NCI-H2171 treated with DMSO at 0.1 percent for 48 hours (cell line): ENCODE results near the gene ITK.
"Not testable (repeated sequence)": the region's sequence is repeated elsewhere in the genome, so short reads cannot be mapped to it uniquely, and the experiment has no call there.

ENCODE experiments used
- DNase-seq: peaks from one replicate; lab custom pipeline; 2025; lab: John Stamatoyannopoulos, UW

The ITK gene

DNA sequence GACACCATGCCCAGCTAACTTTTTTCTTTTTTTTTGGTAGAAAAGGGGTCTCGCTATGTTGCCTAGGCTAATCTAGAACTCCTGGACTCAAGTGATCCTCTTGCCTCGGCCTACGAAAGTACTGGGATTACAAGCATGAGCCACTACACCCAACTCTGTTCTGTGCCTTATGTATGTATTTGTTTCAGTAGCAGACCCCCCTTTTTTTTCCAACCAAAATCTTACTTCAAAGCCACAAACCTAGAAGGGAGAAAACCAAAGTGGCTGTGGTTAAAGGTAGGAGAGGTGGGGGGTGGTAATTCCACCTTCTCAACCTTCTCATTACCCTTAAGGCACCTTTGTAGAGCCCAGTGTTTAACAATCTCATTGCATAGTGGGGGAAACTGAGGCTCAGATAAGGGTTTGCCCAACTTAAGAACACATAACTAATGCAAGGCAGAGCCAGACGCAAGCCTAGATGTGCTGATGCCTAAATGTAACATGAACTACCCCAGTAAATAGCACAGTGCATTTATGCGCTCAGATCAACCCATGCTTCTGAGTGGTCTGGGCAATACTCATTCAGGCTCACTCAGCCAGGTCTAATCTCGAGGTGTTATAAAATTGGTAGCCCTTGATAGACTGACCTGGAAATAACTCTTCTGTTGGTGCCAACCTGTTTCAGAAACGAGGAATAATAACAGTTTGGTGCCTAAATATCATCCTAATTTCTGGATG, 33.0 kb downstream of the ITK start:
- no peak for DNase-seq

DNA sequence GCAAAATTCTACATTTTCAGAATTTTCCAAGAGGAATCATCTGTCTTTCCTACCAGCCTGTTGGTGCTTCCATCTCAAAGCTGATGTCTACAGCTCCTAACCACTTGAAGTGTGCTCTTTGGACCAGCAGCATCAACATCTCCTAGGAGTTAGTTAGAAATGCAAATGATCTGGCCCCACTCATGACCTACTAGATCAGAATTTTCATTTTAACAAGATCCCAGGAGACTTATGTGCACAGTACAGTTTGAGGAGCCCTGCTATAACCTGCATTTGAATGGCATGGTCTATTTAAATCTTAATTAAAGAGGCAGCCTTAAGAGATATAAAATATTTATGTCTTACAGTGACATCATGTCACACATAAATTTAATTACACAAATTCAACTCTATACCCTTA, 33.8 kb downstream of the ITK start:
- DNase-seq = no peak

DNA sequence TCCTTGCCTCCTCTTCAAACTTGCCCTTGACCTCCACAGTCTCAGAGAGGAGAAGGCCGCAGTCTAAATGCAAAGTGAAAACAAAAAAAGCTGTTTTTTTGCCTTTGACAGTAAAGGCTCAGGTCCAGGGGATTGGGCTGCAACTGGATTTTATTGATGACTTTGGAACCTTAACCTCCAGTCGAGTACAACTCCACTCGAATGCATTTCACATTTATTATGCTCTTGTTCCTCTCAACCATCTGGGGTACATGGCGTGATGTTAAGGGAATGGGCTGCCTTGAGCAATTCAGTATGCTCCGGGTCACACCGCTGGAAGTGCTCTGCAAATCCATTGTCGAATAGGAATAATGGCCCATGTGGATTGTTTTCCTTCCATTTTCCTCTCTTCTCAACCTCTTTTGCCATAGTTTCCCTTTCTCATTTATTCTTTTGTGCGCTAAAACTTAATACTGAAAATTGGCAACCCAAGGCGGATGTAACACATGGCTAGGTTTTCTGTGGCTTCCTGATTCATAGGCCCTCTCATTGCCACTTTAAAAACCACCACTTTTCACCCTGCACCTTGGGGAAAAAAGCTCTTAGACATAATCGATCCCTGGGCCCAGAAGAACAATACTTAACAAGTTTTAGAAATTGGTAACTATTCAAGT, 34.3 kb downstream of the ITK start:
- DNase-seq = no peak

DNA sequence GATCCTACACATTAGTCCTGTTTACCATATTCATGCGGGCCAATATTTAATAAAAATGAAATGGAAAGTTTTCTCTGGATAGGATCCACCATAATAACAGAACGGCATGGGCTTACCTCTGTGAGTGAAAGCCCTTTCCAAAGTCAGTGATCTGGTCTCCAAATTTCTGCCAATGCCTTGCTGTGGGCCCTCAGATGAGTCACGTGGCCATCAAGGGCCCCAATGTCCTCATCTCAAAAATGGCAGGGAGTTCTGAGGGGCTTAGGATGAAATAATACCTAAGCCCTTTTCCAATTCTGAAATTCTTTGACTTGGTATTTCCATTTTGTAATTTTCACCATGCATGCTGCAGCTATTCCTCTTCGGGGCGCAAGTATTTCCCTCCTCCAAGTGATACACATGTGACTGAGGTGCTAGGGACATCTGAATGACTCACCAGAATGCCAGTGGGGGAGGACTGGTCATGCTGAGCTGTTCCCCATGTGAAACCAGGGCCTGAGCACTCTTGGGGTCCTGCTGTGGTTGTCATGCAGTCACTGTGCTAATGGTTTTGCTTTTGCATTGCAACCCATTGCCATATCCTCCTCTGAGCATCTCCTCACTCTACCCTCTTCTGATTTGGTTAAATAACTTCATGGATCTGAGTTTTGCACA, 35.0 kb downstream of the ITK start:
- DNase-seq = no peak

DNA sequence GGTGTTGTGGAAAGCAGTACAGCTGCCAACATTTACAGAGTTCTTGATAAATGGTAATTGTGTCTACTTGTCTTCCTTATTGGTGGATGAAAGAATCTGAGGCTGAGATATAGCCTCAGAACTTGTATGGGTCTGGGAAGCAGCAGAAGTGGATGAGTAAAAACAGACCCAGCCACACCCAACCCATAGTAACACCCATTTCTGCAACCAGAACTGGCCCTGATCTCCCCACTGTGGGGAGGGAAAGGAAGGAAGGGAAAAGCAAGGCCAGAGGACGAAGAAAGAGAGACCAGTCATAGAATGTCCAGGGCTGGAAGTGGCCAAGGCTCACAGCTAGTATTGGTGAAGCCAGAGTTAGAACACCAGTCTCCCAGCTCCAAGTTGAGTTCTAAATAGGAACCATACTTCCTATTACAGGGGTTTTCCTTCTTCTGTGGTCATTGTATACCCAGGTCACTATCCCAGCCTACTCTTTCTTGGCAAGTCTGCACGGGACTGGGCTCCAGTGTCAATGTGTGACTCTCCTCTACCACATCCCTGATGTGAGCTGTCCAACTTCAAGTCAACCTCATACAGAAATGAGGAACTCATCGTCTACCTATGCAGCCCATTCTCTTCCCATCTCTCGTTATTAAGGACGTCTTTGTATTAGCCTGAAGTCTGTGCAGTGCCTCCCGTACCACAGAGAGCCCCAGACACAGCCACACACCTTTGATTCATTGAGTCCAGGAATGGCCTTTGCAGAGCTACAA, 35.9 kb downstream of the ITK start:
- DNase-seq = no peak

DNA sequence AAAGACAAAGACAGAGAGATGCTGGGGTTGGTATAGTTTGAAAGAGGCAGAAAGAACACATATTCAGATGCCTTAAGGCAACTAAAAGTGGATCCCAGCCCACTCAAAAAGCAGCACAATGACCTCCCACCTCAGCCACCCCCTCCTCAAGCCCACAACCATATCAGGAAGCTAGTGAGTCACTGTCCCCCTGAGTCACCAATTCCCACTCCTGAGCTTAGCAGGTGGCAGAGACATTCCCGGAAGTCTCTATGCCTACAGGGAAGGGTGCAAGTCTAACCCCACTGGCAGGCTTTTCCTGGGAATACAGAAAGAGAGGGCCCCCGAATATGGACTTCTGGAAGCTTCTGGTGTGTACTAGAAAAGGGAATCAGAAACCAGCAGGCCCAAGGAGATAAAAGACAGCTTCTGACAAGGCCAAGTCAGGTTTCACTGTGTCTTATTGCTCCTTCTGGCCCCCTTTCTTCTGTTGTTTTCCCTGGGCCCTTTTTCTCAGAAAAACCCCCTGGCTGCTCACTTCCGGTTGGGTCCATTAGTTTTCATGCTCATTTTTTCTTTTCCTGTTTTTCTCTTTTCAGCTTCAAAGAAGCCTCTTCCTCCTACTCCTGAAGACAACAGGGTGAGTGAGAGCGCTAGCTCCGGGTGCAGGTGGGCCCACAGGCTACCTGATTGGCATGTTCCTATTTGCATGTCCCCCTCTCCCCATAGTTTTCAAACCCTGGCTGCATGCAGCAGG, 36.8 kb downstream of the ITK start:
- no peak for DNase-seq

DNA sequence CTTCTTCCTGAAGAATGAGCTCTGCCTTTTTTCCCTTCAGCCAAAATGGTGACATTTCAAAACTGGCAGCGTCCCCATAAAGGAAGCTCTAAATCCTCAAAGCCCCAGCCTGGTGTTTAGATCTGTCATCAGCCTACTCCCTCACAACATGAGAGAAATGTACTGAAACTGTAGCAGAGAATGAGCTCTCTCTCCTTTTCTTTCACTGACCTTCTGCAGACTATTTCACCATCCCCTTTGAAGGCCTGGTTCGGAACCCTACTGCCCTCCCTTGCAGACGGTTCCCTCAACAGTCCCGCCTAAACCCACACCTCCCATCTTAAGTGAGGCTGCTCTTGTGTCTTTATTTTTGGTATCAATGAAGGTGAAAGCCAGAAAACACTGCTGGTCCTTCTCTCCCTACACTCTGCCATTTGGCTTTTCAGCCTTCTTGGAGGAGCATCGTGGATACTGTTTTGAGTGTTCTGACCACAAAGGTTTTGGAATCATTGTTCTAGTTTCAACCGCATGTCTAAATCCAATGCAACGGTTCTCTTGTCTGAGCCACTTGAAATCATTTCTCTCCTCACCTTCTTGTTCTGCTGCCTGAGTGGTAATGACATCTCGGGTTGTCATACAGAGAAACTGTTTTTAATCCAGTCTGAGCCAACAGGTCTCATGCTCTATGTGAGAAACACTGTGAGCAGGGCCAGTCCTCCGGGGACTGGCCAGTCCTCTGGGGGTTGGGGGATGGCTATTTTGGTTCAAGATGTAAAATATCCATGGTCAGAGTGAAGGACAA, 39.0 kb downstream of the ITK start:
- DNase-seq = no peak

DNA sequence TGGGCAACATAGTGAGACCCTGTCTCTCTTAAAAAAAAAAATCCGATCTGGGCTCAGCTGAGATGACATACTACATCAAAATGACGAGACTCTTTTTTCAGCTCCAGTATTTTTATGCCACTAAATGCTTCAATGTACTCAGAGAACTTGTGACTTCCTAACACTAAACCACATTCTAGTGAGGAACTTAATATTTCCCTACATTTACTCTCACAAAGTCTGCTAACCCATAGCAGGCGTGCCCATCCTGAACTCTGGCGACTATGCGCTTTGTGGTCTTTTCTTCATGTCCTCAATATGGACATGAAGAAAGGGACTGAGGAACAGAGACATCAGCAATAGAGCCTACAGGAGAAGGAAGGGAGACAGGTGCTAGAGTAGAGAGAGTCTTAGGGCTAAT, 41.3 kb downstream of the ITK start:
- no peak for DNase-seq

DNA sequence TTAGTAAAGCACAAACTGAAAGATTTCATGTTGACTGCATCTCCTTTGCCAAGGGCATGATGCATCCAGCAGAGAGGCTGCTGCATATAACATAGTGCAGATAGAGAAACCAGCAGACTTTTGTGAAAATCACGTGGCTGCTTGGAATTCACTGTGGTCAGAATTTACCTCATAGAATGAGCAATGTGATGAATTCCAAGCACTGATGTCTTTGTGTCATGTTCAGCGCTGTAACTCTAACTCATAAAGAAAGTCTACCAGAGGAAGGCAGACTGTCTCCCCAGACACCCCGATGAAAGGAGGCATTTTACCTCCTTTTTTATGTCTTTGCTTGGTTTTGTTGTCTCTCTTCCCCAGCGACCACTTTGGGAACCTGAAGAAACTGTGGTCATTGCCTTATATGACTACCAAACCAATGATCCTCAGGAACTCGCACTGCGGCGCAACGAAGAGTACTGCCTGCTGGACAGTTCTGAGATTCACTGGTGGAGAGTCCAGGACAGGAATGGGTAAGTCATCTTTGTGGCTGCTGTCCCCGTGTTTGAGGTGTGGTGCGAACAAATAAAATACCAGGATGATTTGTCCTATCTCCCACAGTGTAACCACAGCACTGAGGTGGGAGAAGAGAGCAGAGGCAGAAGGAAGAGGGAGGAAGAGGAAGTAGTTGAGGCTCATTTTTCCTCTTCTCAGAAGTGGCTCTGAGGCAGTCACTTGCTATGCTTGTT, 42.0 kb downstream of the ITK start:
- DNase-seq = no peak

DNA sequence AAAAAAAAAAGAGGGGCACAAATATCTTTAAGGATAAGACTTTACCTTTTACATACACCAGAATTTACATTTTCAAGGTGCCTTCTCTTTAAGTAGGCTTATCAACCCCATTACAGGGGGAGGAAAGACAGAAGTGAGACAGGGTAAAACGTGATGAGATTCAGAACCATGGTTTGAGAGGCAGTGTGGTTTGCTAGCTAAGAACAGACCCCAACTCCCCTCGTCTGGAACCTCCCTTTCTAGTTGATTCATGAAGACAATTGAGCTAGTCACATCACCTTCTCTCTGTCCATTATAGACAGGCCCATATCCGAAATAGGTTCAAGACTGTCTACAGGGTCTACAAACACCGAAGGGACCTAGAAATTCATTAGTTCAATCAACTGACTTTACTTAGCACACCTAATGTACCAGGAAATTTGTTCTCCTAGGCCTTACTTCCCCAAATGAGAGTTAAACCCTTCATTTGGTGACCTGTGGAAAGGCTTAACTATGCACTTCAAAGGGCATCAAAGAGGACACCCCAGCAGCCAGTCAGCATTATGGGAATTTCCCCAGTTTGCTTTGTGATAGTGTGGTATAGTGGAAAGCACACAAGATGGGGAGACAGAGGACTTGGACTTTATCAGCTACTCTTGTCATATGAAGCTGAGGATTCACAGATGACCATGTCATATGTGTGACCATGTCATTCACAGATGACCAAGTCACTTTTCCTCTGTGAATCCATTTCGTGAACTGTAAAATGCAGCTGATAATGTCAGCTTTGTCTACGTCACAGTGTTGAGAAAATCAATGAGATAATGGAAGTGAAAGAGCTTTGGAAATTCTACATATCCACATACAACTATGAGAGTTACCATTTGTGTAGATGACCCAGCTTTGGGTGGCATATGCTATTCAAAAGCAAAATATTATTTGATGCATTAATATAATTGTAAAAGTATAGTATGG, 45.1 kb downstream of the ITK start:
- no peak for DNase-seq

DNA sequence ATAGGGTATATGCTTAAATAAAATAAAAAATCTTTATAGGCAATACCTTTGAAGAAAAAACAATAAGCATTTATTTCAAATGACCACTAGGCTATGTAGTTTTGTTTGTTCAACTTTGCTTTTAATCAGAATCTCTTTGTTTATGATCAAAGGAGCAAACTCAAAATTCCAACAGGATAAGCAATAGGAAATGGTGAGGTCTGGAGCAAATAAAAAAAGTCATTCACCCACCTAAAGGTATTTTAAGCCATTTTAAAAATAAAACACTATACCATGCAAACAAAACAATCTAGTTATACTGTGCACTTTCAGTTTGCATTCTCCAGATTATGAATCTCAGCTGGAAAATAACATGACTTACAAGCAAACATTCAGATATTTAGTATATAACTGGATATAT, 50.0 kb downstream of the ITK start:
- no peak for DNase-seq

DNA sequence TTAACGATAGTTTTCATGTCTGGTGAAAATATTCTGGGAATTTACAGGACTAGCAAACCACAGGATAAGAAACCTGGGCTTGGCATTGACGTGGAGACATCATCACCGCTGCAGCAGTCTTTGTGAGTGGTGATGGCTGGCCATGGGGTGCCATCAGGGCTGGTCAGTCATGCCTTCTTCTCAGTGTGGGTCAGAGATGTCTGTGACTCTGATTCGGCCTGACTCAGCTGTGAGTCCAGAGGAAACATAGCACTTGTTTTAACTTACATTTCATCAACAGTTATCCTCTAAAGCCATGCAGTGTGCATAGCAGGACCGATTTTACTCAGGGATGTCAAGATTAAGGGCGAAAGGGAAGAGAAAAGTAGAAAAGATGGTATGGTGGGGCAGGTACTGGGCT, 52.1 kb downstream of the ITK start:
- no peak for DNase-seq

DNA sequence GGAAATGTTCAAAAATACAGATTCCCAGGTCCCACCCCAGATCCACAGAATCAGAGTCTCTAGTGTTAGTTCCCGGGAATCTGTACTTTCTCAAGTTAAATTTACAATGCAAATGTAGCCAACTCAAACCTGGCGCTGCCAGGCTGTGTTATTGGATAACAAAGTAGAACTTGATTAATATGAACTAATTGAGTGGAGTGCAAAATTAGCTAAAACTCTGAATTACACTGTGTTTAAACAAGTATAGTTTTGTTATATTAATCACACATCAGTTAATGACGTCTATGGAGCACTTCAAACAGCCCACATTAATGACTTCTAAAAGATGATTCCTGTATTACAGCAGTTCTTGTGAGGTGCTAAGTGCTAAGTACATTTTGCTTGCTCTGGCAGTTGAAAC, 52.9 kb downstream of the ITK start:
- no peak for DNase-seq

DNA sequence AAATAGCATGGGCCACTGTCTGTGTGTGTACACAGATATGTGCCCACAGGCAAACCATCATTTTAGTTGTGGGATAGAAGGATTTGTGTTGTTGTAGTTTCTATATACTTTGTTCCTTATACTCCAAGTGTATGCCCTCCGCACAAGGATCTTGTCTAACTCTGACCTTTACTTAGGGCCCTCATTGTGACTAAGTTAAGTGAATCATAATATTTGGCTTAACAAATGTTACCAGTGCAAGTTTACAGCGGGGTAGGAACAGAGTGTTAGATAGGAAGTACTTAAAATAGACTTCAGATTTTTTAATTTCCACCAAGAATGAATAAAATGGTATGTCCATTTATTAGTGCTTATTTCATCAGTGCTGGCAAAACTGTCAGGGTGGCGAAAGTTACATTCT, 55.8 kb downstream of the ITK start:
- no peak for DNase-seq

DNA sequence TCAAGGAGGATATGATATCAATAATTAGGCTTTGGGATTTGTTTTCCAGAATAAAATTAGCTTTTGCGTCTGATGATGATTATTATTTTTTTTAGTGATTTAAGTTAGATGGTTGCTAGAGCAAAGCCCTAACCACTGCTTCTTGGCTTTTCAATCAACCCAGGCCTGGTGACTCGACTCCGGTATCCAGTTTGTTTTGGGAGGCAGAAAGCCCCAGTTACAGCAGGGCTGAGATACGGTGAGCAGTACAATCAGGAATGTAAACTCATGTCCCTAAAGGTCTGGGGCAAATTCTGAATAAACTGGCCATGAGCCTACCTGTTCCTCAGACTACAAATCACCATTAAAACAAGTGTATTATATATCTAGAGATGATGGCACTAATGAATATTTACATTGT, 60.8 kb downstream of the ITK start:
- no peak for DNase-seq

DNA sequence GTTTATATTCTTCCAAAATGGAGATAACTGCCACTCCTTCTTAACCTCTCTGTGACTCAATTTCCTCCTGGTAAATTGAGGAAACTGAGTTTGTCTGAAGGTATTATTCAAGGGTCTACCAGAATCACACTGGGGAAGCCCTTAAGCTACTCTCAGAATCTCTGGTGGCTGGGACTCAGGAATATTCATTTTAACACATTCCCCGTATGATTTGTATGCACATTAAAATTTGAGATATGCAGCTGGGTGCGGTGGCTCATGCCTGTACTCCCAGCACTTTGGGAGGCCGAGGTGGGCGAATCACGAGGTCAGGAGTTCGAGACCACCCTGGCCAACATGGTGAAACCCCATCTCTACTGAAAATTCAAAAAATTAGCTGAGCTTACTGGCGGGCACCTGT, 64.1 kb downstream of the ITK start:
- DNase-seq = not testable (repeated sequence)

DNA sequence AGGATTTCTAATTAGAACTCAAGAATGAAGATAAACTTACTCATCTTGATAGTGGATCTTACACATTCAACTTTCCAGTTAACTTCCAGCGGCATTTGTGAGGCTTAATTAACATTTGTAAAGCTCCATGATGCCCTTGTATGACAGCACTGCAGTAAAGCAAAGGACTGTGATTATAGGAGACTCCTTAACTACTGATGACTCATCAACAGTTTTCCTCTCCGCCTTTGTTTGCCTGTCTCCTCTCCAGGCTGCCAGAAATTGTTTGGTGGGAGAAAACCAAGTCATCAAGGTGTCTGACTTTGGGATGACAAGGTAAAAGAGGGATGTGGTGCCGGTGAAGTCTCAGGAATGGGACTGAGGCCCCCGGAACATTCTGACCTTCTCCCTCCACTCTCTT, 64.8 kb downstream of the ITK start:
- DNase-seq = no peak

DNA sequence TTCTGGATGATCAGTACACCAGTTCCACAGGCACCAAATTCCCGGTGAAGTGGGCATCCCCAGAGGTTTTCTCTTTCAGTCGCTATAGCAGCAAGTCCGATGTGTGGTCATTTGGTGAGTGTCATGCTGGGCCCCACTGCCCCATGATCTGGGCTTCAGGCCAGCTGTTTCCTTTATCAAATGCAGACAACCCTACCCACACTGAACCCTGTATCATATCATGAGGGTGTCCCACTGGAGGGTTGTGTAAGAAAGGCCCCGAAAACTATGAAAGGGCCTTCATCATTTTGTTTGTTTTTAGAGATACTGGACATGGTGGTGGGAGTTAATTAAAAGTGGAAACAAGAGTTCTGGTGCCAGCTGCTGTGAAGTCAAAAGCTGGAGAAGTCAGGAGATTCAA, 65.2 kb downstream of the ITK start:
- no peak for DNase-seq

DNA sequence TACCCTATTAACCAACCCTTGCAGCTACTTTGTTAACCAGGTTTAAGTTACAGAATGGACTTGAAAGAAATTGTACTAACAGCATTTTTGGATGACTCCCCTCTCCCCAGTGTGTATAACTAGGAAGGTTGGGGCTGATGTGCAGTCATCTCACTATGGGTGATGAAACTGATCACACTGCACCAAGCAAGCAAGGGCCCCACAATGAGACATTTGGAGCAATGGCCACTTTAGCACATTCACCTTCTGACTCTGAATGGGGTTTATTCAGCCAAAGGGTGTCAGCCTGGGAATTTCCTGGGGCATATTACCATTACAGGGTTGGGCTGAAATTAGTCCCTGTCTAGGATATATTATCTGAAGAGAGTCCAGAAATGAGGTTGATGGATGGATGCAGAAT, 66.6 kb downstream of the ITK start:
- DNase-seq = no peak
